NCI-H510A (cell line): ENCODE results near the gene RSF1.
A peak's percentile ranks its signal among the peaks of the same experiment; 100 is the strongest.
"Not testable (repeated sequence)": the region's sequence is repeated elsewhere in the genome, so short reads cannot be mapped to it uniquely, and the experiment has no call there.

Experiments
- DNase-seq: peaks from one replicate; lab custom pipeline; 2025; lab: John Stamatoyannopoulos, UW

Gene RSF1, protein sequence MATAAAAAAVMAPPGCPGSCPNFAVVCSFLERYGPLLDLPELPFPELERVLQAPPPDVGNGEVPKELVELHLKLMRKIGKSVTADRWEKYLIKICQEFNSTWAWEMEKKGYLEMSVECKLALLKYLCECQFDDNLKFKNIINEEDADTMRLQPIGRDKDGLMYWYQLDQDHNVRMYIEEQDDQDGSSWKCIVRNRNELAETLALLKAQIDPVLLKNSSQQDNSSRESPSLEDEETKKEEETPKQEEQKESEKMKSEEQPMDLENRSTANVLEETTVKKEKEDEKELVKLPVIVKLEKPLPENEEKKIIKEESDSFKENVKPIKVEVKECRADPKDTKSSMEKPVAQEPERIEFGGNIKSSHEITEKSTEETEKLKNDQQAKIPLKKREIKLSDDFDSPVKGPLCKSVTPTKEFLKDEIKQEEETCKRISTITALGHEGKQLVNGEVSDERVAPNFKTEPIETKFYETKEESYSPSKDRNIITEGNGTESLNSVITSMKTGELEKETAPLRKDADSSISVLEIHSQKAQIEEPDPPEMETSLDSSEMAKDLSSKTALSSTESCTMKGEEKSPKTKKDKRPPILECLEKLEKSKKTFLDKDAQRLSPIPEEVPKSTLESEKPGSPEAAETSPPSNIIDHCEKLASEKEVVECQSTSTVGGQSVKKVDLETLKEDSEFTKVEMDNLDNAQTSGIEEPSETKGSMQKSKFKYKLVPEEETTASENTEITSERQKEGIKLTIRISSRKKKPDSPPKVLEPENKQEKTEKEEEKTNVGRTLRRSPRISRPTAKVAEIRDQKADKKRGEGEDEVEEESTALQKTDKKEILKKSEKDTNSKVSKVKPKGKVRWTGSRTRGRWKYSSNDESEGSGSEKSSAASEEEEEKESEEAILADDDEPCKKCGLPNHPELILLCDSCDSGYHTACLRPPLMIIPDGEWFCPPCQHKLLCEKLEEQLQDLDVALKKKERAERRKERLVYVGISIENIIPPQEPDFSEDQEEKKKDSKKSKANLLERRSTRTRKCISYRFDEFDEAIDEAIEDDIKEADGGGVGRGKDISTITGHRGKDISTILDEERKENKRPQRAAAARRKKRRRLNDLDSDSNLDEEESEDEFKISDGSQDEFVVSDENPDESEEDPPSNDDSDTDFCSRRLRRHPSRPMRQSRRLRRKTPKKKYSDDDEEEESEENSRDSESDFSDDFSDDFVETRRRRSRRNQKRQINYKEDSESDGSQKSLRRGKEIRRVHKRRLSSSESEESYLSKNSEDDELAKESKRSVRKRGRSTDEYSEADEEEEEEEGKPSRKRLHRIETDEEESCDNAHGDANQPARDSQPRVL (N-terminal part only)

DNA sequence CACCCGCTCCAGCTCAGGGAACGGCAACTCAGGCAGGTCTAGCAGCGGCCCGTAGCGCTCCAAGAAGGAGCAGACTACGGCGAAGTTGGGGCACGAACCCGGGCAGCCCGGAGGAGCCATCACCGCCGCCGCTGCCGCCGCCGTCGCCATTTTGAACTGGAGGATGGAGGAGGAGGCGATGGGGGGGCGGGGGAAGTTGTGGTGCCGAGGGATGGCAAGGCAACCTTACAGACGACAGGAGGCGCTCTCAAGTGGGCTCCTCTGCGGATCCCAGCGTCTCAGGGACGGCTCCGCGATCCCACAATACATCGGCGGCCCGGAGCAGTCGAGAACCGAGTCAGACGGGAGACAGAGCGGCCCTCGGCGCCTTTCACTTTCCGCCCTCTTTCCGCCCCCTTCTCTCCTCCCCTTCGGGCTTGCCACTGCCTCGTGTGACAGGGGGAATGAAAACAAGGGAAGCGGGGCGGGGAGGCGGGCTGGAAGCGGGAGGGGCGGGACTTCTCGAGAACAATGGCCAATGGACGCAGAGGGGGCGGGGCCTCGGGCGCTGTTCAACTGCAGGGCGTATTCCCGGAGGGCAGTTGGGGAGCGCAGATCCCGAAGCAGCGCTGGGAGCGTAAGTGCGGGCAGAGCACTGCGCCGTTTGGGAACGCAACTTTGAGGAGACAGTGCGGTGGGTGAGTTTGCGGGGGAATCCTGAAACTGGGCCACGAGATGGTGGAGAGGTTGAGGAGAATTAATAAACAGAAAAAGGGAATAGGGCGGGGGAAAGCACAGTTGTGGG, at the start of gene RSF1, which contains the start of gene AAMDC:
Gene RSF1 (minus strand): TSS at position 158 of the 784 bp plus-strand sequence. CDS start 8 bp downstream, at position 150.
Gene AAMDC (plus strand): TSS at position 580 of the 784 bp plus-strand sequence. CDS start 21,353 bp downstream, outside the sequence.
- peak; percentile 97 for DNase-seq

DNA sequence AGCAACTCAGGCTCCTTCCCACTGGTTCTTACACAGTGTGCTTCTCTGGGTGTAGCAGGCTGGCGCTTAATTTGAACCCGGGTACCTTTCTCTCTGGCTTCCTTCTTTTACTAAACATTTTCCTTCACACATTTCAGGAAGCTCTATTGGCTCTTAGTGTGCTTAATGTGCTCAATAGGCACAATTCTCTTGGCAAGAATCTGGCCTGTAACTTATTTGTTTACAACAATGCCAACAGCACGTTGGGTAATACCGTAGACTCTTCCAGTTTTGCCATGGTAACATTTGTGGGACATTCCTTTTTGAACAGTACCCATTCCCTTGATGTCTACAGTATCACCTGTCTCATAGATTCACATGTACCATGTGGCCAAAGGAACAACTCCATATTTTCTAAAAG, 48.2 kb upstream of the RSF1 start:
- DNase-seq, result no peak

DNA sequence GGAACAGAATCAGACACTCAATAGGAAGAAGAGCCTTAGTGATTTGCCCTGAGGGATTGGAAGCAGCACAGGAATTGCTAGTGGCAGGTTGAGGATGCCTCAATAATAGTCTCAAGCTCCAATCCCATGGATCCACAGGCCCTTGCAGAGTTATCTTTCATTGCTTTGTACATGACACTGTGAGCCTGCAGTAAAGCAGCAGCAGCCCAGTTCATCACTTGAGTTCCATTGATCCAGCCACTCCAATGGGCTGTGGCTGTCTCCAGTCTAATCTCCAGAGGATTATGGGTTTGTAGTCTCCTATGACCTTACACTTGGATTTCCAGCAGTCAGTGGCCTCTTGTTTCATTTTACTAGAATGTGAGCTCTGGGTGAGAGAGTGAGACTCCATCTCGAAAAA, 45.8 kb upstream of the RSF1 start:
- no peak for DNase-seq

DNA sequence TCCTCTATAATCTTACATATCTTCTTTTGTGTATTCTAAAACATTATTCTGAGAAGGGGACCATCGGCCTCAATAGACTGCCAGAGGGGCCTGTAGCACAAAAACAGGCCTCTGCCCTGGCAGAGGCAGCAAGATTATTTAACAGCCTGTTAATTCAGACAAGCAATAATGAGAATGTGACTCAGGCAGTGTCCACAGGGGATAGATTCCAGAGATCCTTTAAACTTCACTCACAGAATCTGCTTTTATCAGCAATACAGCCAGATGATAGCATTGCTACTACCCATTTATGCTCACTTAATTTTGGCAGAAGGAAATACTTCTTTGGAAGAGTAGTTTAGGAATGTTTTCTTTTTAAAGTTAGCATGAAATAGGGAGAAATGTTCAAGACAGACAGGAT, 45.3 kb upstream of the RSF1 start:
- no peak for DNase-seq

DNA sequence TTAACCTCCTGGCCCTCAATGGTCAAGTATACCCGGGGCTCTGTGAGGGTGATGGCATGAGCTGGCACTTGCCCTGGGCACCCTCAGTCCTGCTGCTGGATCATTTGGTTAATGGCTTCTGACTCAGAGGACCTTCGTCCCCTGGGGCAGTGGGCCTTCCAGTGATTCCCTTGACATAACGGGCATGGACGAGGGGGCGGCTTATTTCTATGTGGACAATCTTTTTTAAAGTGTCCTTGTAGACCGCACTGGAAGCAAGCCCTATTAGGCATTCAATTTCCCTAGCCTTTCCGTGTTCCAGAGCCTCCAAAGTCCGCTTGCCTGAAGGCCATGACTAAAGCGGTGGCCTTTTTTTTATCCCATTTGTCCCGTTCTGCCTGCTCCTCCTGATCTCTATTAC, 40.9 kb upstream of the RSF1 start:
- DNase-seq, result not testable (repeated sequence)

DNA sequence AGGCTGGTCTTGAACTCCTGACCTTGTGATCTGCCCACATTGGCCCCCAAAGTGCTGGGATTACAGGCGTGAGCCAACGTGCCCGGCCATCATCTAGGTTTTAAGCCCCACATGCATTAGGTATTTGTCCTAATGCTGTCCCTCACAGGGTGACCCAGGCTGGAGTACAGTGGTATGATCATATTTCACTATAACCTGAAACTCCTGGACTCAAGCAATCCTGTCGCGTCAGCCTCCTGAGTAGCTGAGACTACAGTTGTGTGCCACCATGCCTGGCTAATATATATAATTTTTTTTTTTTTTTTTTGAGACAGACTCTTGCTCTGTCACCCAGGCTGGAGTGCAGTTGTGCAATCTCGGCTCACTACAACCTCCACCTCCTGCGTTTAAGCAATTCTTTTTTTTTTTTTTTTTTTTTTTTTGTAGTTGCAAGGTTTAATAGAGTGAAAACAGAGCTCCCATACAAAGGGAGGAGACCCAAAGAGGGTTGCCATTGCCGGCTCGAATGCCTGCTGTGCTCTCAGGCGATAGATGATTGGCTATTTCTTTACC, 37.5 kb upstream of the RSF1 start:
- not testable (repeated sequence) for DNase-seq

DNA sequence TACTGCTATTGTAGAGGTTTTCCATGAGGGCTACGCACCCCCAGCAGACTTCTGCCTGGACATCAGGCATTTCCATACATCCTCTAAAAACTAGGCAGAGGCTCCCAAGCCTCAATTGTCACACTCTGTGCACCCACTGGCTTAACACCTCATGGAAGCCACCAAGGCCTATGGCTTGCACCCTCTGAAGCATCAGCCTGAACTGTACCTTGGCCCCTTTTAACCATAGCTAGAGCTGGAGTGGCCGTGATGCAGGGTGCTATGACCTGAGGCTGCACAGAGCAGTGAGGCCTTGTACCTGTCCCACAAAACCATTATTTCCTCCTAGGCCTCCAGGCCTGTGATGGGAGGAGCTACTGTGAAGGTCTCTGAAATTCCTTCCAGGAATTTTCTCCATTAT, 34.3 kb upstream of the RSF1 start:
- no peak for DNase-seq

DNA sequence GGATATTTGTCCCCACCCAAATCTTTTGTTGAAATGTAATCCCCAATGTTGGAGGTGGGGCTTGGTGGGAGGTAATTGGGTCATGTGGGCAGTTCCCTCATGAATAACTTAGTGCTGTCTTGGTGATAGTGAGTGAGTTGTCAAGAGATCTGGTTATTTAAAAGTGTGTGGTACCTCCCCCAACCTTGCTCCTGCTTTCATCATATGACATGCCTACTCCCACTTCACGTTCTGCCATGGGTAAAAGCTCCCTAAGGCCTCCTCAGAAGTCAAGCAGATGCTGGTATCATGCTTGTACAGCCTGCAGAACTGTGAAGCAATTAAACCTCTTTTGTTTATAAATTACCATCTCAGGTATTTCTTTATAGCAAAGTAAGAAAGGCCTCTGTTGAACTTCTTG, 31.0 kb upstream of the RSF1 start:
- DNase-seq, result no peak

DNA sequence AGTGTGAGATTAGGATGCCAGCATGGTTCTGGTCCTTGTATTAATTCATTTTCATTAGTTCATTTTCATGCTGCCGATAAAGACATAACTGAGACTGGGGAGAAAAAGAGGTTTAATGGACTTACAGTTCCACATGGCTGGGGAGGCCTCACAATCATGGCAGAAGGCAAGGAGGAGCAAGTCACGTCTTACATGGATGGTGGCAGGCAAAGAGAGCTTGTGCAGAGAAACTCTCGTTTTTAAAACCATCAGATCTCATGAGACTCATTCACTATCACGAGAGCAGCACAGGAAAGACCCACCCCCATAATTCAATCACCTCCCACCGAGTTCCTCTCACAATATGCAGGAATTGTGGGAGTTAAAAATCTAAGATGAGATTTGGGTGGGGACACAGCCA, 23.2 kb upstream of the RSF1 start:
- DNase-seq, result not testable (repeated sequence)

DNA sequence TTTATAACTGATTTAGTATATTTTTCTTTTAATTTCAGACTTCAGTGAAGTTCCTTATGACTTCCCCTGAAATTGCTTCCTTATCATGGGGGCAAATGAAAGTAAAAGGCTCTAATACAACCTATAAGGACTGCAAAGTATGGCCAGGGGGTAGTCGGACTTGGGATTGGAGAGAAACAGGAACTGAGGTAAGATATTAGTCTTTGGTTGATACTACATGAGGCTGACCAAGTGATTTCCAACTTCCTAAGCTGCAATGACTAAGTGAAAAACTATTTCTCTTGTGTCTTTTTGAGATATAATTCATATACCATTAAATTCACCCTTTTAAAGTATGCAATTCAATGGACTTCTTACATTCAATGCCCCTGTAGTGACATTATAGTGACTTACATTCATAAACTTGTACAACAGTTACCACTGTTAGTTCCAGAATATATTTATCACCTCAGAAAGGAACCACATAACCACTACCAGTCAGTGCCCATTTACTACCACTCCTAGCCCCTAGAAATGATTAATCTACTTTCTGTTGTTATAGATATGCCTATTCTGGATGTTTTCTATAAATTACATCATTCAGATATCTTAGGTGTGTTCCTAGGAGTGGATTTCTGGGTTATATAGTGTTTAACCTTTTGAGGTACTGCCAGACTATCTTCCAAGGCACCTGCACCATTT, 22.1 kb upstream of the RSF1 start:
- no peak for DNase-seq

DNA sequence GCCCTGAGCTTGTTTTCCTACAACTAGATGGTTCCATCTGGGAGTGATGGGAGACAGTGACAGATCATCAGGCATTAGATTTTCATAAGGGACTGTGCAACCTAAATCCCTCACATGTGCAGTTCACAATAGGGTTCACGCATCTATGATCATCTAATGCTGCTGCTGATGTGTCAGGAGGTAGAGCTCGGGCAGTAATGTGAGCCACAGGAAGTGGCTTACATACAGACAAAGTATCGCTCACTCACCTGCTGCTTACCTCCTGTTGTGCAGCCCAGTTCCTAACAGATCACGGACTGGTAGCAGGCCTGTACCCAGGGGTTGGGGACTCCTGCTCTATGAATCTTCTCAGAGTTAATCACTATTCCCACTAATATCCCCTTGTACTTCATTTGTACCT, 12.8 kb upstream of the RSF1 start:
- no peak for DNase-seq

DNA sequence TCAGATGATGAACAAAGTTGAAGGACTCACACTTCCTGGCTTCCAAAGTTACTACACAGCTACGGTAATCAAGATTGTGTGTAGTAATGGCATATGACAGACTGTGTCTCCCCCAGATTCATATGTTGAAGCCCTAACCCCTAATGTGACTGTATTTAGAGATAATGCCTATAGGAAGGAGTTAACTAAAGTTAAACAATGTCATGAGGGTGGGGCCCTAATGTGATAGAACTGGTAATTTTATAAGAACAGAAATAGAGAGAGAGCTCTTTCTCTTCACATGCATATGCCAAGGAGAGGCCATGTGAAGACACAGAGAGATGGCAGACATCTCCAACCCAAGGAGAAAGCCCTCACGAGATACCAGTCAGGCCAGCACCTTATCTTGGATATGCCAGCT, 8.4 kb upstream of the RSF1 start:
- DNase-seq, result no peak

DNA sequence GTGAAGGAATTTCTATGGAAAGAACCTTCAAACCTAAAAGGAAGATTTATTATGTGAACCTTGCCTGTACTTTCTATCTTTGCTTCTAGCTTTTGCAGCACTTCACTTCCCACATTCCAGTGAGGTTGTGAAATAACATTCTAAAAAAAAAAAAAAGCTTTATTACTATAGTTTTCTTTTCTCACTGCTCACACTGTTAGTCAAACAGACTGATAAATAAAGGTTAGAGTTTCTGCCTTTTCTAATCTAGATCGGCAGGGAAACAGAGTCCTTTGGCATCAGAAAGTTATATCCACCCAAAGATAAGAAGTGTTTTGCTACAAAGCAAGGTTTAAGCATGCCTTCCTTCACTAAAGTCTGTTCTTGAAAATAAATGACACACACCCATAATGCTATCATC, 3.3 kb upstream of the RSF1 start:
- DNase-seq, result no peak

DNA sequence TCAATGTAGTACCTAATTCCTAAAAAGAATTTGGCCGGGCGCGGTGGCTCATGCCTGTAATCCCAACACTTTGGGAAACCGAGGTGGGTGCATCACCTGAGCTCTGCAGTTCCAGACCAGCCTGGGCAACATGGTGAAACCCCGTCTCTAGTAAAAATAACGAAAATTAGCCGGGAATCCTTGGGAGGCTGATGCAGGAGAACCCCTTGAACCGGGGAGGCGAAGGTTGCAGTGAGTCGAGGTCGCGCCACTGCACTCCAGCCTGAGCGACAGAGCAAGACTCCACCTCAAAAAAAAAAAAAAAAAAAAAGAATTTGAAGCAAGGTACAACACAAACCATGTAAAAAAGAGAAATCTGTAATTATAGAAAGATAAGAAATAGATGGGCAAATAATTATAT, 1.6 kb upstream of the RSF1 start:
- DNase-seq, result not testable (repeated sequence)

DNA sequence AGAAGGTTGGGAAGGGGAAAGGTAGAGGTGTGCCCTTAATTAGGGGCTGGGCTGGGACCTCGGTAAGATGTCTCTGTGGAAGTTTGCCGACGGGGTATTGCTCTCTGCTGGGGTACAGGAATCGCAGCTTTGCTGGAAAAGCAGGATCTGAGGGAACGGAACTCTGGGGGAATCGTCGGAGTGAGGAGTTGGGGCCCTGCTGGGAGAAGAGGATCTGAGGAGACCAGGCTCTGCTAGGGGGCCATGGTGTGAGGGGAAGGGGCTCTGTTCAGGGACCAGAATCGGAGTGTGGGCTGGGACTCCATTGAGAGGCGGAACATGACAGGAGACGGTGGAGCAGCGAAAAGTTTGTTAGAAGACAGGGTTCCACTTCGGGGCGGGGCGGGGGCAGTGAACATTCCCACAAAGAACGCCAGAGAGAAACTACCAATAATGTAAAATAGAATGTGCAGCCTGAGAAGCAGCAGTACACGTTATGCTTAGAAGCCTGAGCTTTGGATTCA, 878 bp upstream of the RSF1 start:
- no peak for DNase-seq

DNA sequence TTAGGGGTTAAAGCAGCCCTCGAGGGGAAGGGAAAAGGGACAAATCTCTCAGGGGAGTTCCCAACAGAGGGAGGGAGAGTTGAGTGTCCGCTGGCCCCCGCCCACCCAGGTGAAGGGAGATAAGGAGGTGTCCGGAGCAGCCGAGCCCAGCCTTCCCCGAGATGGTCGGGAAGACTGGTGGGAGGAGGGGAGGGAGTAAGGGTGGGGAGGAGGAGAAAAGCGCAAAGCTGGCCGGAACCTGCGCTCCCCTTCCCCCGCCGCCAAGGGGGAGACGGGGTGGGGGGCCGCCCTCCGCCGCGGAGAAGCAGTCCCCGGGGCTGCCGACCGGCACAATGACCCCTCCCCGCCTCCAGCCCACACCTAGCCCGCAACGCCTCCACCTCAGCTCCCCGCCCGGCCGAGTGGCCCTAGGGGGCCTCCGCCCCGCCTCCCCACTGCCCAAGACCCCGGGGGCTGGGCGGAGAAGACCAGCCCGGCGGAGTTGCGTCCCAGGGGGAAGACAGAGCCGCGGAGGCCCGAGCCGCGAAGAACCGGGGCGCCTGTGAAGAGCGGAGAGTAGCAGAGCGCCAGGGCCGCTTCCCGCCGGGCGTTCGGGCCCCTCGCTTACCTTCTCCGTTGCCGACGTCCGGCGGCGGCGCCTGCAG, 479 bp downstream of the RSF1 start:
- DNase-seq, result peak; percentile 38

DNA sequence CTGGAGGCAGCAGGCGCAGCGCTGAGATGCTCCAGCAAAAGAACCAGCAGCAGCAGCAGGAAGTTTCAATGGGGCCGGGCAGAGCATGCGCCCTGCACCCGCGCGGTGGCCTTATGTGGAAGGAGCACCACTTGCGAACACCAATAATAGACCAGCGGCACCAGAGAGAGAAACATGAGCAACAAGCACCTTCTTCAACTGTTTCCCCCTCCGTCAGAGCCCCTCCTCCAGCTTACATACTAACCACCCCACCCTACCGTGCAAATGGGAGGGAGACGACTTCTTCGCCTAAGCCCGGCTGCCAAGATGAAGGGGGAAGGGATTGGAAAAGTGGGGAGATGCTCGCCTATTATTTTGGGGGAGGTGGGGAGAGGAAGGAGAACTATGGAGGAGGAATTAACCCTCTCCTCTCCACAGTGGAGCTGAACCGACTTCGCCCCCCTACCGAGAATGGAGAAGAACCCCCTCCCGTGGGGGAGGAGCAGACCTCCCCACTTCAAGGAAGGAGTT, 1.1 kb downstream of the RSF1 start:
- DNase-seq, result peak; percentile 81

DNA sequence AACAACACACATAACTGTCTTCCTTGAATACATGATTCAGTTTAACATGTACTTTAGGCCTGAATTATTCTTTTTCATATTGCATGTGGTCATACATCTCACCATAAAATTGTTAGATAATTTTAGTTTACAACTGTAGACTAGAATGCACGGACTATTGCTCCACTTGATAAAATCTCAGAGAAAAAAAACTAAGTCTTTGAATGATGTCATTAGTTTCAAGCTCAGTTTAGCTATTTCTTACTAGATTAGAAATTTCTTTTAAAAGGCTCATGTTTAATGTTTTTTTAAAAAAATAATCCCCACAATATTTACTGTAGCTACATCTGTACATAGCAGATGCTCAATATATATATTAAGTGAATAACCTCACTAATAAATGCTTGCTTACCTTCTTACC, 5.1 kb downstream of the RSF1 start:
- no peak for DNase-seq

DNA sequence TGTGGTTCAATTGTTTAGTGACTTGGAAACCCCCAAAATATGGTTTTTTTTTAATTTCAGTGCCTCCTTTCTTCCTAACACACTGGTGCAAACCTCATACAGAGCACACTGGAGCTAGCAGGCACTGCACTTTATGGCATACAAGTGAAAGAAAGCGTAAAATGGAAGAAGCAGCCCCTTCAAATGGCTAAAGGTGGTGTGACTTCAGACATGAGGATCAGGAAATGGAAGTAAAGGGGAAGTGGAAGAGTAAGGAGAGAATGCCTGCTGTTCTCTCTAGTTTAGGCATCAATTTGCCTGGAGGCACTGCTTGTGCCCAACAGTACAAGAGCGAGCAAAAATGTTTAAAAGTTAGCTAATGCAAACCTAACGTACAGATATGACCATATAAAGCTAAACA, 5.7 kb downstream of the RSF1 start:
- no peak for DNase-seq
